HepG2 (cell line): Measurements from ENCODE around the gene SYDE1. TPM values are rescaled to one million over a fixed set of nuclear protein-coding genes. Genes with fewer than 3 reads are reported as not detected.
A peak's percentile ranks its signal among the peaks of the same experiment; 100 is the strongest.

Source experiments
- ATAC-seq: fragments of 200-7000 bp; cut with Tn5 transposase; 3 replicates; pipeline ENCODE4 v1.9.1; 2020; ENCODE audit warnings: mild to moderate bottlenecking, moderate library complexity
- BruUV-seq: library from RNA; stranded (reverse); fragments of 400-500 nt; replicated peaks from 2 replicates; lab custom pipeline; 2021; lab: Mats Ljungman, UMichigan
- CTCF ChIA-PET: fragments of 300-600 bp; formaldehyde crosslinking; extraction: SDS; loops from one replicate; lab custom pipeline; 2021; ENCODE audit warnings: low total read pairs, inconsistent platforms, low intra/inter-chr PET ratio; lab: Yijun Ruan, JAX
- POLR2A ChIA-PET: fragments of 350-600 bp; sonication (Branson Sonifier 250); formaldehyde crosslinking; loops from one replicate; lab custom pipeline; 2020; ENCODE audit warnings: antibody characterized with exemption, inconsistent platforms; lab: Yijun Ruan, JAX
- DNase-seq: peaks from one replicate; pipeline ENCODE4 v3.0.0-alpha.2; 2015; ENCODE audit warnings: low spot score
- FAIRE-seq: peaks from 3 replicates; lab custom pipeline; 2011; peaks lifted over from hg19 to GRCh38; lab: Jason Lieb, UNC
- H2AFZ ChIP-seq: one replicate; pipeline ENCODE4 v1.6.1; 2011; ENCODE audit warnings: low read length, inconsistent platforms
- H3K27ac ChIP-seq: fragments of 300-600 bp; 3 replicates; pipeline ENCODE4 v1.8.0; 2011; ENCODE audit warnings: mixed run types, mild to moderate bottlenecking, mixed read lengths, low read length, inconsistent platforms; ENCODE audit not compliant: insufficient read depth; ENCODE audit errors: extremely low read length
- H3K27me3 ChIP-seq, 2 experiments: fragments of 200-600 bp in 1 of 2; 2 replicates in 1 of 2; 3 replicates in 1 of 2; pipeline versions ENCODE4 v1.6.0 to v1.8.0; 2011; ENCODE audit warnings: low read length in 2 of 2, mild to moderate bottlenecking in 2 of 2, moderate library complexity in 2 of 2, inconsistent platforms in 1 of 2; ENCODE audit not compliant: insufficient read depth in 2 of 2, control insufficient read depth in 1 of 2
- H3K36me3 ChIP-seq, 2 experiments: fragments of 200-600 bp in 1 of 2; replicated peaks in 1 of 2; 2 replicates in 1 of 2; 3 replicates in 1 of 2; pipeline versions ENCODE4 v1.5.1 to v1.8.0; 2011; ENCODE audit warnings: low read length in 2 of 2, inconsistent platforms in 1 of 2; ENCODE audit not compliant: insufficient read depth in 2 of 2, control insufficient read depth in 1 of 2
- H3K4me1 ChIP-seq: 2 replicates; pipeline ENCODE4 v1.5.1; 2012; ENCODE audit warnings: low read length, inconsistent platforms; ENCODE audit not compliant: insufficient read depth
- H3K4me2 ChIP-seq: 2 replicates; pipeline ENCODE4 v1.6.0; 2011; ENCODE audit warnings: low read depth, low read length, inconsistent platforms
- H3K4me3 ChIP-seq, 3 experiments: fragments of 200-600 bp in 1 of 3; sonication (generic), shearing (Covaris generic) in 1 of 3; replicated peaks in 1 of 3; 2 replicates each; pipeline ENCODE4 v1.5.1; 2011 to 2016; ENCODE audit warnings: low read length in 3 of 3, inconsistent platforms in 2 of 3, low read depth in 2 of 3, mild to moderate bottlenecking in 2 of 3, control low read depth in 1 of 3, mixed read lengths in 1 of 3; ENCODE audit not compliant: insufficient read depth in 1 of 3
- H3K79me2 ChIP-seq: one replicate; pipeline ENCODE4 v1.6.1; 2011; ENCODE audit warnings: low read length, inconsistent platforms; ENCODE audit not compliant: insufficient read depth
- H3K9ac ChIP-seq: 2 replicates; pipeline ENCODE4 v1.6.0; 2011; ENCODE audit warnings: mild to moderate bottlenecking, low read depth, low read length, inconsistent platforms; ENCODE audit not compliant: insufficient read depth
- H3K9me3 ChIP-seq: 2 replicates; pipeline ENCODE4 v1.5.1; 2012; ENCODE audit warnings: mild to moderate bottlenecking, low read length
- H4K20me1 ChIP-seq: 2 replicates; pipeline ENCODE4 v1.6.0; 2011; ENCODE audit warnings: inconsistent platforms, mild to moderate bottlenecking, low read length, moderate library complexity; ENCODE audit not compliant: insufficient read depth
- ZNF263 ChIP-seq: sonication (generic); formaldehyde crosslinking; IDR thresholded peaks from 2 replicates; pipeline ENCODE4 v1.4.0; 2020; ENCODE audit warnings: missing genetic modification reagents
- ZSCAN20 ChIP-seq: sonication (generic); formaldehyde crosslinking; IDR thresholded peaks from 2 replicates; pipeline ENCODE4 v1.4.0; 2020; ENCODE audit warnings: missing genetic modification reagents, mild to moderate bottlenecking, borderline replicate concordance
- ZUFSP ChIP-seq: sonication (generic); formaldehyde crosslinking; IDR thresholded peaks from 2 replicates; pipeline ENCODE4 v1.9.0; 2021; ENCODE audit warnings: missing genetic modification reagents, mild to moderate bottlenecking, borderline replicate concordance
- WGBS: methylation state at CpG from one replicate; pipeline ENCODE4 v1.1.6; 2017; ENCODE audit warnings: low lambda C conversion rate; 5-methylcytosine and 5-hydroxymethylcytosine counted together
- in situ Hi-C: cut with HindIII; loops from 2 replicates; pipeline ENCODE4 v1.10.0; 2017; ENCODE audit warnings: low pct_unique_long_range_greater_than_20kb; ENCODE audit not compliant: extremely low pct_ligation_motif_present
- intact Hi-C: fragments of 100-400 bp; cut with micrococcal nuclease; formaldehyde crosslinking; loops from one replicate; pipeline ENCODE4 v1.10.0; 2022; ENCODE audit not compliant: unreplicated experiment
- polyA plus RNA-seq, 8 experiments: library from polyadenylated mRNA; depleted of rRNA in 3 of 8; stranded (reverse) in 7 of 8; unstranded in 1 of 8; fragments of >200 nt; fragmentation: Illumina TruSeq in 4 of 8; extraction: Trizol in 4 of 8; gene quantifications; 2 replicates each; pipeline versions ENCODE4 v1.2.1 to v1.2.3, GENCODE V29; 2011 to 2016; ENCODE audit warnings: low read depth in 4 of 8, missing spikeins in 1 of 8, mixed read lengths in 1 of 8; ENCODE audit not compliant: insufficient read depth in 1 of 8
- total RNA-seq, 5 experiments: library from RNA; depleted of rRNA; stranded (reverse); fragments of >200 nt; fragmentation: Illumina TruSeq; extraction: Trizol; gene quantifications; 2 replicates each; pipeline ENCODE4 v1.2.3, GENCODE V29; 2016; ENCODE audit warnings: low read depth in 1 of 5

Gene SYDE1
- total and polyA plus RNA-seq, 2 of the 13 experiments (the other 11 are each of a cell fraction or from before 2014, with no cell fraction given): 4.3 to 13.6 TPM

GRCh38 chr19:15108845-15109767 is 1.9 kb downstream of the SYDE1 start:
- Histone ChIP-seq H4K20me1 (no peaks in the 10 kb centered on the region), H3K4me1 (peaks cover 18% of the 10 kb centered on the region), H3K4me3 (no peak overlapping the region), H3K36me3 (peaks cover 11 to 29% of the 10 kb centered on the region in 2 experiments), H3K27ac (no peak overlapping the region), H3K27me3 (no peaks in the 10 kb centered on the region), H3K9ac (no peak overlapping the region), H3K9me3 (peaks cover 4% of the 10 kb centered on the region; the same call in 1 of the 2 replicates)
- WGBS: 100% methylated on average over 8 of the region's 21 CpGs
- in situ Hi-C loops: no loop called here
- no TSS peak for BruUV-seq
- no peak for FAIRE-seq
- CTCF ChIA-PET: no interaction called here
- TF ChIP-seq ZUFSP (CRISPR knock-in tag): no peak
- no peak for TF ChIP-seq ZSCAN20 (CRISPR knock-in tag)
- TF ChIP-seq ZNF263 (CRISPR knock-in tag): peak; percentile 83
- TF ChIP-seq, all 625 proteins: peak for 1
- intact Hi-C loops: no loop called here
- DNase-seq (no peak), ATAC-seq (no peak)
- Histone ChIP-seq H3K4me2 (peak overlapping the region; percentile 81; the same call in 1 of the 2 replicates), H3K79me2 (peaks cover 7% of the 10 kb centered on the region), H2AFZ (no peak overlapping the region)
- POLR2A ChIA-PET: interaction anchor here (2.4 kb wide), 1 partner anchor 16 kb away, joined by 13 read pairs; a partner anchor contains a TSS
